ENCODE measurements around the gene WDR70. TPM values are rescaled to one million over a fixed set of nuclear protein-coding genes. Genes with fewer than 3 reads are reported as not detected.

Gene WDR70
- polyA plus RNA-seq, 1 of the 3 experiments (the other 2 are of a cell fraction): 14.2 TPM

DNA sequence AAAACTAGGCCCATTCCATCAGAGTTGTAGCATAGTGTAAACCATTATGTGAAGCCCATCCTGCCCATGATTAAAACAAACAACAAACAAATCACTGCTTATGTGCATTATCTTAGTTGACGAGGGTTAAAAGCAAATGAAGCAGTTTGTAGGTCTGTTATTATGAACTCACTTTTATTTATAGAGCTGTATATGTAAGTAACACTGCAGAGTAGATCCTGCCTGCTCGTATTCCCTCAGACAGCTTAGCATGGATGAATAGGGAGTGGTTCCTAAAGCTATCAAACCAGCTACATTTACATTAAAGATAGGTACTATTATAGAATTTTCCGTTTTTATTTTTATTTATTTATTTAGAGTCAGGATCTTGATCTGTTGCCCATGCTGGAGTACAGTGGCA lies 348.1 kb downstream of the WDR70 start (continued):
- TF ChIP-seq RXRA (IDR thresholded peaks at IDR 0.05; ENCODE audit: borderline replicate concordance, low read depth): no peak

DNA sequence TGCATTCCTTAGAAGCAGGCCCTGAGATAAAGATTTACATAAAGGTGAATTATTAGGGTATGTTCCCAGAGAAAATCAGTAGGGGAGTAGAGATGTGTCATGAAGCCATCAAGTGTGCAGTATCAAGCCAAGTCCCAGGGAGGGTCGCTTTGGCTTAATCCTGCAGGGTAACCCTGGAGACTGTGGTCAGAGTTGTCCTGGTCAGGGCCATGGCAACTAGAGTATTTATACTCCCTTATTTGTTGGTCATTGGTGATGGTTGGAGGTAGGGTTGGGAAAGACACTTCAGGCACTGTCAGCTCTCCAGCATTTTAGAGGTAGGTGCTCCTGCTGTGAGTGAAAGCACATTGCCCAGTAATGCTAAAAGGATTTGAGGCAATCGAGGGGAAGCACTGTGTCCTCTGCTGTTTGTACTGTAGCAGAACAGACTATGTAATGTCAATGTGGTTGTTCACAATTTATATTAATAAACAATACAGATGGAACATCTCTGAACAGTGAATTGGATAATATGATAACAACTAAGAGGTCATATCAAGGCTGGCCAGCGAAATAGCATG lies 351.9 kb downstream of the WDR70 start:
- H3F3A ChIP-seq (replicated peaks; ENCODE audit: insufficient read depth): peaks cover 6% of the 10 kb centered on the region
- no peak overlapping the region for H2AFZ ChIP-seq (ENCODE audit: low read depth)
- ChIA-PET POLR2A (no interaction called here), CTCF (no interaction called here)
- H3K79me2 ChIP-seq (ENCODE audit: insufficient read depth): no peaks in the 10 kb centered on the region
- H3K4me1 ChIP-seq (ENCODE audit: control insufficient read depth in 1 of 2, insufficient read depth in 2 of 2, low read depth in 1 of 2, low read length in 1 of 2): no peaks in the 10 kb centered on the region
- H3K27me3 ChIP-seq (ENCODE audit: insufficient read depth): no peaks in the 10 kb centered on the region
- H3K9me3 ChIP-seq: no peaks in the 10 kb centered on the region
- no peak for DNase-seq
- no peak for TF ChIP-seq RAD21 (IDR thresholded peaks at IDR 0.05; ENCODE audit: low read length)
- no peak for TF ChIP-seq RXRA (IDR thresholded peaks at IDR 0.05; ENCODE audit: borderline replicate concordance, low read depth)
- no peak for TF ChIP-seq RCOR1 (IDR thresholded peaks at IDR 0.05; ENCODE audit: low read length)
- no peak for TF ChIP-seq NFIC (IDR thresholded peaks at IDR 0.05; ENCODE audit: borderline replicate concordance)
- no peak for TF ChIP-seq GABPA (IDR thresholded peaks at IDR 0.05; ENCODE audit: low read depth)
- no peak for TF ChIP-seq YY1 (IDR thresholded peaks at IDR 0.05; ENCODE audit: low read depth)
- TF ChIP-seq, protein P1, sequence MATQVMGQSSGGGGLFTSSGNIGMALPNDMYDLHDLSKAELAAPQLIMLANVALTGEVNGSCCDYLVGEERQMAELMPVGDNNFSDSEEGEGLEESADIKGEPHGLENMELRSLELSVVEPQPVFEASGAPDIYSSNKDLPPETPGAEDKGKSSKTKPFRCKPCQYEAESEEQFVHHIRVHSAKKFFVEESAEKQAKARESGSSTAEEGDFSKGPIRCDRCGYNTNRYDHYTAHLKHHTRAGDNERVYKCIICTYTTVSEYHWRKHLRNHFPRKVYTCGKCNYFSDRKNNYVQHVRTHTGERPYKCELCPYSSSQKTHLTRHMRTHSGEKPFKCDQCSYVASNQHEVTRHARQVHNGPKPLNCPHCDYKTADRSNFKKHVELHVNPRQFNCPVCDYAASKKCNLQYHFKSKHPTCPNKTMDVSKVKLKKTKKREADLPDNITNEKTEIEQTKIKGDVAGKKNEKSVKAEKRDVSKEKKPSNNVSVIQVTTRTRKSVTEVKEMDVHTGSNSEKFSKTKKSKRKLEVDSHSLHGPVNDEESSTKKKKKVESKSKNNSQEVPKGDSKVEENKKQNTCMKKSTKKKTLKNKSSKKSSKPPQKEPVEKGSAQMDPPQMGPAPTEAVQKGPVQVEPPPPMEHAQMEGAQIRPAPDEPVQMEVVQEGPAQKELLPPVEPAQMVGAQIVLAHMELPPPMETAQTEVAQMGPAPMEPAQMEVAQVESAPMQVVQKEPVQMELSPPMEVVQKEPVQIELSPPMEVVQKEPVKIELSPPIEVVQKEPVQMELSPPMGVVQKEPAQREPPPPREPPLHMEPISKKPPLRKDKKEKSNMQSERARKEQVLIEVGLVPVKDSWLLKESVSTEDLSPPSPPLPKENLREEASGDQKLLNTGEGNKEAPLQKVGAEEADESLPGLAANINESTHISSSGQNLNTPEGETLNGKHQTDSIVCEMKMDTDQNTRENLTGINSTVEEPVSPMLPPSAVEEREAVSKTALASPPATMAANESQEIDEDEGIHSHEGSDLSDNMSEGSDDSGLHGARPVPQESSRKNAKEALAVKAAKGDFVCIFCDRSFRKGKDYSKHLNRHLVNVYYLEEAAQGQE (IDR thresholded peaks at IDR 0.05; ENCODE audit: low read depth, low read length): no peak
- no peak for TF ChIP-seq RFX5 (IDR thresholded peaks at IDR 0.05; ENCODE audit: low read length)
- TF ChIP-seq EP300 (IDR thresholded peaks at IDR 0.05; ENCODE audit: borderline replicate concordance in 1 of 2, low read depth in 1 of 2, low read length in 1 of 2): no peak
- TF ChIP-seq SMC3 (IDR thresholded peaks at IDR 0.05; ENCODE audit: low read depth, low read length): no peak
- TF ChIP-seq ELF1 (IDR thresholded peaks at IDR 0.05): no peak
- no peak for TF ChIP-seq TAF1 (IDR thresholded peaks at IDR 0.05; ENCODE audit: borderline replicate concordance, low read depth, low read length)
- TF ChIP-seq TEAD4 (IDR thresholded peaks at IDR 0.05; ENCODE audit: borderline replicate concordance, insufficient read depth): no peak
- no peak for TF ChIP-seq JUND (IDR thresholded peaks at IDR 0.05)
- no peak for TF ChIP-seq EZH2phosphoT487 (IDR thresholded peaks at IDR 0.05; ENCODE audit: borderline replicate concordance, low read depth)
- TF ChIP-seq MEF2A (IDR thresholded peaks at IDR 0.05; ENCODE audit: borderline replicate concordance, low read depth): no peak
- no peak overlapping the region for H3K4me2 ChIP-seq
- H3K36me3 ChIP-seq (replicated peaks in 1 of 2; ENCODE audit: control insufficient read depth in 1 of 2, insufficient read depth in 2 of 2, low read length in 1 of 2): peaks cover 18 to 36% of the 10 kb centered on the region in 2 experiments
- WGBS (ENCODE audit: low lambda C conversion rate): 98% methylated on average over 3 of the region's 3 CpGs
- no peak overlapping the region for H3K9ac ChIP-seq
- no peaks in the 10 kb centered on the region for H3K9me2 ChIP-seq
- H3K27ac ChIP-seq (ENCODE audit: low read depth in 2 of 2, low read length in 1 of 2): no peak overlapping the region
- no peak overlapping the region for H3K4me3 ChIP-seq (ENCODE audit: low read depth in 2 of 2, low read length in 1 of 2)
- H4K20me1 ChIP-seq (ENCODE audit: insufficient read depth): no peaks in the 10 kb centered on the region
